Loucy (cell line): ENCODE results near the gene ACTR1A.
"Not testable (repeated sequence)": the region's sequence is repeated elsewhere in the genome, so short reads cannot be mapped to it uniquely, and the experiment has no call there.

ENCODE experiments used
- H2AFZ ChIP-seq: fragments of 200-600 bp; sonication (generic); 2 replicates; pipeline ENCODE4 v1.6.0; 2016; ENCODE audit warnings: antibody characterized with exemption, mild to moderate bottlenecking, low read length, moderate library complexity
- H3F3A ChIP-seq: fragments of 200-600 bp; 2 replicates; pipeline ENCODE4 v1.6.0; 2016; ENCODE audit warnings: antibody characterized with exemption, low read depth, mild to moderate bottlenecking
- H3K27me3 ChIP-seq: fragments of 200-600 bp; sonication (generic); 2 replicates; pipeline ENCODE4 v1.6.1; 2014; ENCODE audit warnings: low read length, mild to moderate bottlenecking; ENCODE audit not compliant: insufficient read depth, poor library complexity, severe bottlenecking
- H3K36me3 ChIP-seq: fragments of 200-600 bp; sonication (generic); 2 replicates; pipeline ENCODE4 v1.6.1; 2016; ENCODE audit warnings: low read length; ENCODE audit not compliant: insufficient read depth
- H3K4me1 ChIP-seq: fragments of 200-600 bp; sonication (generic); 2 replicates; pipeline ENCODE4 v1.5.1; 2014; ENCODE audit warnings: low read length, mild to moderate bottlenecking; ENCODE audit not compliant: insufficient read depth, poor library complexity, severe bottlenecking
- H3K4me2 ChIP-seq: fragments of 200-600 bp; sonication (generic); 2 replicates; pipeline ENCODE4 v1.6.0; 2014; ENCODE audit warnings: antibody characterized with exemption, low read length, low read depth, mild to moderate bottlenecking; ENCODE audit not compliant: poor library complexity, severe bottlenecking
- H3K4me3 ChIP-seq: fragments of 200-600 bp; sonication (generic); 2 replicates; pipeline ENCODE4 v1.5.1; 2014; ENCODE audit warnings: low read length, mild to moderate bottlenecking, mixed read lengths; ENCODE audit not compliant: poor library complexity, severe bottlenecking
- H3K79me2 ChIP-seq: fragments of 200-600 bp; sonication (generic); 2 replicates; pipeline ENCODE4 v1.6.1; 2014; ENCODE audit warnings: low read length; ENCODE audit not compliant: insufficient read depth
- H3K9ac ChIP-seq: fragments of 200-600 bp; sonication (generic); 2 replicates; pipeline ENCODE4 v1.6.0; 2014; ENCODE audit warnings: mild to moderate bottlenecking, low read depth, low read length, moderate library complexity; ENCODE audit not compliant: poor library complexity, severe bottlenecking
- H3K9me2 ChIP-seq: fragments of 200-600 bp; sonication (generic); replicated peaks from 2 replicates; pipeline ENCODE4 v1.6.1; 2016; ENCODE audit warnings: low read depth, low read length, mixed read lengths
- H3K9me3 ChIP-seq: fragments of 200-600 bp; sonication (generic); 2 replicates; pipeline ENCODE4 v1.6.1; 2014; ENCODE audit warnings: mild to moderate bottlenecking, antibody characterized with exemption, low read length, low read depth; ENCODE audit not compliant: insufficient read depth
- H4K20me1 ChIP-seq: fragments of 200-600 bp; sonication (generic); 2 replicates; pipeline ENCODE4 v1.6.0; 2014; ENCODE audit warnings: antibody characterized with exemption, low read length, mild to moderate bottlenecking; ENCODE audit not compliant: insufficient read depth, poor library complexity, severe bottlenecking
- EZH2phosphoT487 ChIP-seq: fragments of 200-600 bp; IDR thresholded peaks from 2 replicates; pipeline ENCODE4 v1.6.1; 2018; ENCODE audit warnings: antibody characterized with exemption, mild to moderate bottlenecking, moderate library complexity, borderline replicate concordance
- TF ChIP-seq, protein P1 (sequence below): fragments of 200-600 bp; sonication (generic); conservative IDR thresholded peaks from 2 replicates; pipeline ENCODE4 v1.5.1; 2014; ENCODE audit warnings: mild to moderate bottlenecking, antibody characterized with exemption, low read length

The ACTR1A gene

DNA sequence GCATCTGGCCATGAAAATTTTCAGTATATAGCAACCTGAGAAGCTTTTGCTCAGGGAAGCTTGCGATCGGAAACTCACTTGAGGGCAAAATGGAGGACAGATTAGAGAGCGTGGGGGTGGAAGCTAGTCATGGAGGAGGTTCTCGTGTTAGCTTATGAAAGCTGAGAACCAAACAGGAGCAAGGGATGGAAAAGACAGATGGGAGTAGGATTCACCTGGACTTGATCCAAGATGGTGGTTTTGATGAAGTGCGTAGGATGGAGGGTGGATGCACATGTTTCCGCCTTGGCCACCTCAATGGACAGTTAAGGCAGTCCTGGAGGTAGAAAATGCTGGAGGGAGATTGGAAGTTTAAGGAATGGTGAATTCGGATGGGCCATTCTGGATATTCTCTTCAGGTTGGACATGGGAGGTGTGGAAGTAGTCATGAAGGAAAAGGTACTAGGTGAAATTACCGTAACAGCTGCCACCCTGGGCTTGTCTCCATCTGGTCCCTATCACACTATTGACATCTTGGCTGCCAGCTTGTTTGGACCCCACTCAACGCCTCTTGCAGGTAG is 44.8 kb downstream of the ACTR1A start:
- Histone ChIP-seq H2AFZ (no peak overlapping the region), H3K9me3 (no peaks in the 10 kb centered on the region), H3K36me3 (no peaks in the 10 kb centered on the region; the same call in 1 of the 2 replicates), H4K20me1 (no peaks in the 10 kb centered on the region), H3F3A (no peaks in the 10 kb centered on the region), H3K79me2 (peaks cover 5% of the 10 kb centered on the region; the same call in 1 of the 2 replicates), H3K4me1 (peaks cover 20% of the 10 kb centered on the region), H3K27me3 (no peaks in the 10 kb centered on the region), H3K9ac (no peak overlapping the region), H3K4me3 (no peak overlapping the region), H3K4me2 (no peak overlapping the region), H3K9me2 (no peaks in the 10 kb centered on the region)
- no peak for TF ChIP-seq EZH2phosphoT487
- TF ChIP-seq, protein P1, sequence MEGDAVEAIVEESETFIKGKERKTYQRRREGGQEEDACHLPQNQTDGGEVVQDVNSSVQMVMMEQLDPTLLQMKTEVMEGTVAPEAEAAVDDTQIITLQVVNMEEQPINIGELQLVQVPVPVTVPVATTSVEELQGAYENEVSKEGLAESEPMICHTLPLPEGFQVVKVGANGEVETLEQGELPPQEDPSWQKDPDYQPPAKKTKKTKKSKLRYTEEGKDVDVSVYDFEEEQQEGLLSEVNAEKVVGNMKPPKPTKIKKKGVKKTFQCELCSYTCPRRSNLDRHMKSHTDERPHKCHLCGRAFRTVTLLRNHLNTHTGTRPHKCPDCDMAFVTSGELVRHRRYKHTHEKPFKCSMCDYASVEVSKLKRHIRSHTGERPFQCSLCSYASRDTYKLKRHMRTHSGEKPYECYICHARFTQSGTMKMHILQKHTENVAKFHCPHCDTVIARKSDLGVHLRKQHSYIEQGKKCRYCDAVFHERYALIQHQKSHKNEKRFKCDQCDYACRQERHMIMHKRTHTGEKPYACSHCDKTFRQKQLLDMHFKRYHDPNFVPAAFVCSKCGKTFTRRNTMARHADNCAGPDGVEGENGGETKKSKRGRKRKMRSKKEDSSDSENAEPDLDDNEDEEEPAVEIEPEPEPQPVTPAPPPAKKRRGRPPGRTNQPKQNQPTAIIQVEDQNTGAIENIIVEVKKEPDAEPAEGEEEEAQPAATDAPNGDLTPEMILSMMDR: no peak

DNA sequence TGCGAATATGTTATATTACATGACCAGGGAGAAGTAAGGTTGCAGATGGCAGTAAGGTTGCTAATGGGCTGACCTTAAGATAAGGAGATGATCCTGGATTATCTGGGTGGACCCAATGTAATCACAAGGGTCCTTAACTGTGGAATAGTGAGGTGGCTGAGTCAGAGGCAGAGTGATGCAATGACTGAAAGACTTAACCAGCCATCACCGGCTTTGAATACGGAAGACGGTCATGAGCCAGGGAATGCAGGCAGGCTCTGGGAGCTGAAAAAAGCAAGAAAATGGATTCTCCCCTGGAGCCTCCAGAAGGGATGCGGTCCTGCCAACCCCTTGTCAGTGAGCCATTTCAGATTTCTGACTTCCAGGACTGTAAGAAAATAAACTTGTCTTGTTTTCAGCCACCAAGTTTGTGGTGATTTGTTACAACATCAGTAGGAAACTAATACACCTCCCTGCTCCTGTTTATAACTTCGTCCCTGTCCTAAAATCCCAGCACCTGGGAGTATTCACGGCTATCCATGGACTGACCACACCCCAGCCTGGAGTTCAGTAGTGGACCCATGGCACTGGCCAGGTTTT is 46.5 kb downstream of the ACTR1A start:
- no peaks in the 10 kb centered on the region for H3F3A ChIP-seq
- no peaks in the 10 kb centered on the region for H3K9me3 ChIP-seq
- H3K4me1 ChIP-seq: peaks cover 20% of the 10 kb centered on the region
- no peak overlapping the region for H2AFZ ChIP-seq
- TF ChIP-seq, protein P1: no peak
- no peak for TF ChIP-seq EZH2phosphoT487
- H3K9me2 ChIP-seq: no peaks in the 10 kb centered on the region
- H3K27me3 ChIP-seq: no peaks in the 10 kb centered on the region
- no peak overlapping the region for H3K4me3 ChIP-seq
- H3K36me3 ChIP-seq: no peaks in the 10 kb centered on the region; the same call in 1 of the 2 replicates
- peaks cover 8% of the 10 kb centered on the region for H4K20me1 ChIP-seq
- H3K9ac ChIP-seq: no peak overlapping the region
- H3K4me2 ChIP-seq: no peak overlapping the region
- H3K79me2 ChIP-seq: peaks cover 21% of the 10 kb centered on the region

DNA sequence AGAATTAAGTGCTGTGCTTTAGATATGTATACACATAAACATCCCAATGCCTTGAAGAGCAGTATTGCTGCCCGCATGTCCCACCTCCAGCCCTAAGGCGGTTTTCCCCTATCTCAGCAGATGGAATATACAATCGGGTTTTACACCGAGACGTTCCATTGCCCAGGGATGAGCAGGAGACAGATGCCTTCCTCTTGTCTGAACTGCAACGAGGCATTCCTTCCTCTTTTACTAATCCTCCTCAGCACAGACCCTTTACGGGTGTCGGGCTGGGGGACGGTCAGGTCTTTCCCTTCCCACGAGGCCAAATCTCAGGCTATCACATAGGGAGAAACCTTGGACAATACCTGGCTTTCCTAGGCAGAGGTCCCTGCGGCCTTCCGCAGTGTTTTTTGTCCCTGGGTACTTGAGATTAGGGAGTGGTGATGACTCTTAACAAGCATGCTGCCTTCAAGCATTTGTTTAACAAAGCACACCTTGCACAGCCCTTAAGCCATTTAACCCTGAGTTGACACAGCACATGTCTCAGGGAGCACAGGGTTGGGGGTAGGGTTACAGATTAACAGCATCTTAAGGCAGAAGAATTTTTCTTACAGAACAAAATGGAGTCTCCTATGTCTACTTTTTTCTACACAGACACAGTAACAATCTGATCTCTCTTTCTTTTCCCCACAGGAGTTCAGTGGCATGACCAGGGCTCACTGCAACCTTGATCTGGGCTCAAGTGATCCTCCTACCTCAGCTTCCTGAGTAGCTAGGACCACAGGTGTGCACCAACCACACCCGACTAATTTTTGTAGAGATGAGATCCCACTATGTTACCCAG is 47.6 kb downstream of the ACTR1A start:
- not testable (repeated sequence) for H3K9me2 ChIP-seq, H3F3A ChIP-seq, H3K4me3 ChIP-seq, H3K9ac ChIP-seq, H3K27me3 ChIP-seq, H3K36me3 ChIP-seq, H3K4me2 ChIP-seq, H2AFZ ChIP-seq, H3K9me3 ChIP-seq
- H3K79me2 ChIP-seq: peaks cover 30% of the 10 kb centered on the region
- H4K20me1 ChIP-seq: peaks cover 12% of the 10 kb centered on the region
- H3K4me1 ChIP-seq: peaks cover 17% of the 10 kb centered on the region
